Right atrium auricular region (tissue), 2 donors: ENCODE results near the gene LRFN2. TPM values are rescaled to one million over a fixed set of nuclear protein-coding genes. Genes with fewer than 3 reads are reported as not detected.

ENCODE experiments used
- DNase-seq: peaks from one replicate; pipeline ENCODE4 v3.0.0-alpha.2; 2019; ENCODE audit warnings: low spot score
- H3K27ac ChIP-seq, 2 donors: fragments of 200-600 bp; sonication (generic); 1 replicate in 1 of 2; 2 replicates in 1 of 2; pipeline ENCODE4 v1.5.1; 2016 to 2019
- H3K27me3 ChIP-seq, 2 donors: fragments of 200-600 bp; sonication (generic); one replicate each; pipeline versions ENCODE4 v1.5.1 to v1.6.0; 2017 to 2019
- H3K36me3 ChIP-seq: fragments of 200-600 bp; sonication (generic); one replicate; pipeline ENCODE4 v1.5.1; 2016
- H3K4me1 ChIP-seq, 2 donors: fragments of 200-600 bp; sonication (generic); one replicate each; pipeline versions ENCODE4 v1.5.1 to v1.6.0; 2017 to 2019
- H3K4me3 ChIP-seq, 2 donors: fragments of 200-600 bp; sonication (generic); 1 replicate in 1 of 2; 2 replicates in 1 of 2; pipeline ENCODE4 v1.5.1; 2017 to 2019; ENCODE audit warnings: mild to moderate bottlenecking in 1 of 2, moderate library complexity in 1 of 2
- H3K9me3 ChIP-seq, 2 donors: fragments of 200-600 bp; sonication (generic); one replicate each; pipeline ENCODE4 v1.5.1; 2019
- total RNA-seq, 2 donors: library from RNA; depleted of rRNA; stranded (reverse); fragments of >200 nt; gene quantifications; one replicate each; pipeline ENCODE4 v1.1.0, GENCODE V29; 2016
- TF ChIP-seq, protein P1 (sequence below), 2 donors: fragments of 200-600 bp; sonication (generic); IDR thresholded peaks; one replicate each; pipeline ENCODE4 v1.5.1; 2019; ENCODE audit warnings: antibody characterized with exemption in 2 of 2

The LRFN2 gene
- total RNA-seq, 2 donors from 2014 or later, result not detected

DNA sequence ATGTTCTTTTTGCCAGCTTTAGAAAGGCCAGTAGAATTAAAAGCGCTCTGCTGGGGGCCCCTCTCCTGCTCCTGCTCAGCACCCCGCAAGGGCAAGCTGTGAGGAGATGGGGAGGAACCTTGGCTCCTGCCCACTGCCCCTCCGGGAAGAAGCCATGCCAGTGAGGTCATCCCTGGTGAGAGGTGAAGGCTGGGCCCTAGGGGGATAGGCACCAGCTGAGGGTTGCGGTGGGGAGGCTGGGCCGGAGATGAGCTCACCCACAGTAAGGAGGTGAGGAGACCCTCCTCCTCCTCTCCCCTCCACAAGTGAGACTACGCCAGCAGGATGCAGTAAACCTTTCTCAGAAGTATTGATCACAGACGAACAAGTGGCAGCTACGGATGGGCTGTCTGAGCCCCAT, 32.1 kb downstream of the LRFN2 start:
- Histone ChIP-seq H3K4me1 (no peaks in the 10 kb centered on the region), H3K9me3 (no peaks in the 10 kb centered on the region), H3K27ac (no peak overlapping the region), H3K4me3 (no peak overlapping the region), H3K36me3 (no peaks in the 10 kb centered on the region), H3K27me3 (no peaks in the 10 kb centered on the region)
- no peak for DNase-seq
- TF ChIP-seq, protein P1, sequence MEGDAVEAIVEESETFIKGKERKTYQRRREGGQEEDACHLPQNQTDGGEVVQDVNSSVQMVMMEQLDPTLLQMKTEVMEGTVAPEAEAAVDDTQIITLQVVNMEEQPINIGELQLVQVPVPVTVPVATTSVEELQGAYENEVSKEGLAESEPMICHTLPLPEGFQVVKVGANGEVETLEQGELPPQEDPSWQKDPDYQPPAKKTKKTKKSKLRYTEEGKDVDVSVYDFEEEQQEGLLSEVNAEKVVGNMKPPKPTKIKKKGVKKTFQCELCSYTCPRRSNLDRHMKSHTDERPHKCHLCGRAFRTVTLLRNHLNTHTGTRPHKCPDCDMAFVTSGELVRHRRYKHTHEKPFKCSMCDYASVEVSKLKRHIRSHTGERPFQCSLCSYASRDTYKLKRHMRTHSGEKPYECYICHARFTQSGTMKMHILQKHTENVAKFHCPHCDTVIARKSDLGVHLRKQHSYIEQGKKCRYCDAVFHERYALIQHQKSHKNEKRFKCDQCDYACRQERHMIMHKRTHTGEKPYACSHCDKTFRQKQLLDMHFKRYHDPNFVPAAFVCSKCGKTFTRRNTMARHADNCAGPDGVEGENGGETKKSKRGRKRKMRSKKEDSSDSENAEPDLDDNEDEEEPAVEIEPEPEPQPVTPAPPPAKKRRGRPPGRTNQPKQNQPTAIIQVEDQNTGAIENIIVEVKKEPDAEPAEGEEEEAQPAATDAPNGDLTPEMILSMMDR (IDR thresholded peaks at IDR 0.05), result no peak

GRCh38 chr6:40552941-40553340, 34.2 kb downstream of the LRFN2 start:
- Histone ChIP-seq H3K9me3 (no peaks in the 10 kb centered on the region), H3K27ac (no peak overlapping the region), H3K4me1 (no peaks in the 10 kb centered on the region), H3K27me3 (no peaks in the 10 kb centered on the region), H3K36me3 (no peaks in the 10 kb centered on the region), H3K4me3 (no peak overlapping the region)
- TF ChIP-seq, protein P1 (IDR thresholded peaks at IDR 0.05), result no peak
- no peak for DNase-seq

- Histone ChIP-seq H3K27ac (no peak overlapping the region), H3K36me3 (no peaks in the 10 kb centered on the region), H3K4me1 (no peaks in the 10 kb centered on the region), H3K9me3 (no peaks in the 10 kb centered on the region), H3K27me3 (no peaks in the 10 kb centered on the region), H3K4me3 (no peak overlapping the region)
- TF ChIP-seq, protein P1 (IDR thresholded peaks at IDR 0.05), result no peak
- DNase-seq, result no peak
Observed at GRCh38 chr6:40551966-40552505, 35.1 kb downstream of the LRFN2 start.

DNA sequence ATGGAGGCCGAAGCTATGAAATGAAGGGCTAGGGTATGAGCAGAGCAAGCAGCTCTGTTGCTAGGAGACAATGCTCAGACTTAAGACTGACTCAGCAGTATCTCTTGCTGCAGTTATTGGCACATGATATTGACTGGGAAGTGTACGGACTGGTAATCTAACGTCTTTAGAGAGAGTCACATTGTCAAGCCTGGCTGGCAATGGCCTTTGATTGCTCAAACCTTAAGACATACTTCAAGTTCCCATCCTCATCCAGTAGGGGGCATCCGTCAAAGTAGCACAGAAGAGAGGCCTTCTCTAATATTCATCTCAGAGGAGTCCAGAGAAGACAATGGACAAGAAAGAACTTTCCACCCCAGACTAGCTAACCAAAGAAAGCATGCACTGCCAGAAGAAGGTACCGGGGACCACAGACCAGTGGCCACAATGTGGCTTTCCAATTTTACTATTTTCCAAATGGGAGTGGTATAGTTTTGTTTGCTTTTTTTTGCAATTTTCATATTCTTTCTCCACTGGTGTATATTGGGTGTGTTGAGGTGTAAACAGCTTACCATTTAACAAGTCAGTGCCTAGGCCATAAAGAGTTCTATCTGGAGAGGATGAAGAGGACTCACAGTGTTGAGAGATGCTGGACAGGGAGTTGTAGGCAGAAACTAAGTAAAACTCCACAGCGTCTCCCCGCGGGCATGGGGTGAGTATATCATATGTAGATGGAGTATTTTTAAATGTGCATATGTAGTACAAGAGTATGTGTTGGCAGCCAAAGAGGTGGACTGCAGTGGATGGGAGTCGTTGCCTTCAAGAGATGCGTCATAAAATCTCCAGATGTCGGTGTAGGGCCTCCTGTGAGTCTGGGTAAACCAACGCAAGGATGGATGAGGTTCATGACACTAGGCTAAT, 36.7 kb downstream of the LRFN2 start:
- TF ChIP-seq, protein P1 (IDR thresholded peaks at IDR 0.05), result peak in 1 of 2 donors; percentile 51
- no peak overlapping the region for H3K4me3 ChIP-seq
- no peaks in the 10 kb centered on the region for H3K27me3 ChIP-seq
- DNase-seq, result no peak
- no peaks in the 10 kb centered on the region for H3K9me3 ChIP-seq
- H3K4me1 ChIP-seq, result no peaks in the 10 kb centered on the region
- H3K27ac ChIP-seq, result no peak overlapping the region
- H3K36me3 ChIP-seq, result no peaks in the 10 kb centered on the region

- no peak for DNase-seq
- TF ChIP-seq, protein P1 (IDR thresholded peaks at IDR 0.05), result no peak
- Histone ChIP-seq H3K4me1 (no peaks in the 10 kb centered on the region), H3K27ac (no peak overlapping the region), H3K36me3 (no peaks in the 10 kb centered on the region), H3K4me3 (no peak overlapping the region), H3K27me3 (no peaks in the 10 kb centered on the region), H3K9me3 (no peaks in the 10 kb centered on the region)
Observed at GRCh38 chr6:40545954-40546353, 41.2 kb downstream of the LRFN2 start.
